ENCODE measurements around the gene KCNIP4.
"Not testable (repeated sequence)": the region's sequence is repeated elsewhere in the genome, so short reads cannot be mapped to it uniquely, and the experiment has no call there.

The KCNIP4 gene

DNA sequence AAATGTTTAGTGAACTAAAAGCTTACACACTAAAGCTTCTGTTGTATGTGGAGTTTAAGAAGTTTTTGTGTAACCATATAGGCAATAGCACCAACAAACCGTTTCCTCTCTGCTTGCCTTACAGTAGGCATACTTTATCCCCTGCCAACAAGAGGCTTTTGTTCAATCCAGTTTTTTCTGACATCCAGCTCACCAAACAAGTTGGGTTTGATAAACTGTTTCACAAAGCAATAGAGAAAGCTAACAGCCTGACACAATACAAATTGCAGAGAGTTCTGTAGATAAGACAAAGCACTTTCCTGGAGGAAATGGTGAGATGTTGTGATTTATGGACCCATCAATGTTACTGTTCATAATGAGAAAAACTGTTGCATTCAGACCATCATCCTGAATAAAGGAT is 1194.5 kb downstream of the KCNIP4 start:
- Histone ChIP-seq H2AFZ (no peak overlapping the region), H3K36me3 (ENCODE audit: control insufficient read depth, insufficient read depth, low read length) (no peaks in the 10 kb centered on the region), H3K4me1 (no peaks in the 10 kb centered on the region), H3K79me2 (no peaks in the 10 kb centered on the region), H3K4me2 (ENCODE audit: low read length) (no peak overlapping the region), H3K9me3 (ENCODE audit: control insufficient read depth, low read length) (no peaks in the 10 kb centered on the region), H3K27me3 (ENCODE audit: control insufficient read depth, insufficient read depth, low read length) (no peaks in the 10 kb centered on the region), H3K9ac (no peak overlapping the region), H3K4me3 (ENCODE audit: low read depth, low read length) (no peak overlapping the region), H3K27ac (no peak overlapping the region)
- TF ChIP-seq, protein P1, sequence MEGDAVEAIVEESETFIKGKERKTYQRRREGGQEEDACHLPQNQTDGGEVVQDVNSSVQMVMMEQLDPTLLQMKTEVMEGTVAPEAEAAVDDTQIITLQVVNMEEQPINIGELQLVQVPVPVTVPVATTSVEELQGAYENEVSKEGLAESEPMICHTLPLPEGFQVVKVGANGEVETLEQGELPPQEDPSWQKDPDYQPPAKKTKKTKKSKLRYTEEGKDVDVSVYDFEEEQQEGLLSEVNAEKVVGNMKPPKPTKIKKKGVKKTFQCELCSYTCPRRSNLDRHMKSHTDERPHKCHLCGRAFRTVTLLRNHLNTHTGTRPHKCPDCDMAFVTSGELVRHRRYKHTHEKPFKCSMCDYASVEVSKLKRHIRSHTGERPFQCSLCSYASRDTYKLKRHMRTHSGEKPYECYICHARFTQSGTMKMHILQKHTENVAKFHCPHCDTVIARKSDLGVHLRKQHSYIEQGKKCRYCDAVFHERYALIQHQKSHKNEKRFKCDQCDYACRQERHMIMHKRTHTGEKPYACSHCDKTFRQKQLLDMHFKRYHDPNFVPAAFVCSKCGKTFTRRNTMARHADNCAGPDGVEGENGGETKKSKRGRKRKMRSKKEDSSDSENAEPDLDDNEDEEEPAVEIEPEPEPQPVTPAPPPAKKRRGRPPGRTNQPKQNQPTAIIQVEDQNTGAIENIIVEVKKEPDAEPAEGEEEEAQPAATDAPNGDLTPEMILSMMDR (IDR thresholded peaks at IDR 0.05), result no peak

DNA sequence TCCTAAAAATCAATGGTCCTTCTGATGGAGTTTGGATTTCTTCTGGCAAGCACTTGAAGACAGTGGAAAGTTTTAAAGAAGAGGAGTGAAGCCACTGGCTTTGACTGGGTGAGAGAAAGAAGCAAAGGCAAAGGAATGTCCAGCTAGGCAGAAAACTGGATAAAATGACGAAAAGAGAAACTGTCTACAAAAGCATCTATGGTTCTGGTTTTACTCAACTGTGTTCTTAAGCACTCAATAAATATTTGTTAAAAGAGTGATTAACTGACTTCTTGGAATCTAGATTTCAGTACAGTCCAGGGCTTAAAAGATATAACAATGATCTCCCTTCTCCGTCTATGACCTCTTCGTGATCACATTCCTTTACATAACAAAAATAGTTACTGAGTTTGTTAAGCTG is 1195.9 kb downstream of the KCNIP4 start:
- Histone ChIP-seq H3K9me3 (ENCODE audit: control insufficient read depth, low read length) (no peaks in the 10 kb centered on the region), H3K36me3 (ENCODE audit: control insufficient read depth, insufficient read depth, low read length) (no peaks in the 10 kb centered on the region), H3K9ac (no peak overlapping the region), H2AFZ (no peak overlapping the region), H3K4me2 (ENCODE audit: low read length) (no peak overlapping the region), H3K4me1 (no peaks in the 10 kb centered on the region), H3K4me3 (ENCODE audit: low read depth, low read length) (no peak overlapping the region), H3K27ac (no peak overlapping the region), H3K79me2 (no peaks in the 10 kb centered on the region), H3K27me3 (ENCODE audit: control insufficient read depth, insufficient read depth, low read length) (no peaks in the 10 kb centered on the region)
- TF ChIP-seq, protein P1 (IDR thresholded peaks at IDR 0.05), result no peak

DNA sequence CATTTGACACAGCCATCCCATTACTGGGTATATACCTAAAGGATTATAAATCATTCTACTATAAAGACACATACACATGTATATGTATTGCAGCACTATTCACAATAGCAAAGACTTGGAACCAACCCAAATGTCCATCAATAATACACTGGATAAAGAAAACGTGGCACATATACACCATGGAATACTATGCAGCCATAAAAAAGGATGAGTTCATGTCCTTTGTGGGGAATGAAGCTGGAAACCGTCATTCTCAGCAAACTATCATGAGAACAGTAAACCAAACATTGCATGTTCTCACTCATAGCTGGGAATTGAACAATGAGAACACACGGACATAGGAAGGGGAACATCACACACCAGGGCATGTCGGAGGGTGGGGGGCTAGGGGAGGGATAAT is 1202.6 kb downstream of the KCNIP4 start:
- not testable (repeated sequence) for H3K4me2 ChIP-seq (ENCODE audit: low read length); H3K9ac ChIP-seq; H3K9me3 ChIP-seq (ENCODE audit: control insufficient read depth, low read length); H3K27ac ChIP-seq; H3K4me3 ChIP-seq (ENCODE audit: low read depth, low read length); H3K4me1 ChIP-seq; H3K27me3 ChIP-seq (ENCODE audit: control insufficient read depth, insufficient read depth, low read length); H3K79me2 ChIP-seq; H2AFZ ChIP-seq; H3K36me3 ChIP-seq (ENCODE audit: control insufficient read depth, insufficient read depth, low read length)

DNA sequence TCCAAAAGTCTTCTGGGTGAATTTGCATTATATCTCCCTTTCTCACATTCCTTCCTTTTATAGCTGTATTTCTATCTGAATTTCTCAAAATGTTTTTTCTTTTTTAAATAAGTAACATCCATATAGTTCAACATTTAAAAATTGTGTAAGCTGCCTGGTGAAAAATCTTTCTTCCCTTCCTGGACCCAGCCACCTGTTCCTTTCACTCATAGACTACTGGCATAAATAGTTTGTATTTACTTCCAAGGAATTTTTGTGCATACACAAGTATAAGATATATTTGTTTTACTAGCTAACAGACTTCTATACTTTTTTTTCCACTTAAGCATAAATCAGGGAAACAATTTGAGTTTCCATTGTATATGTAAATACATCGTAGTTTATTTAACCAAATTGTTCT is 1212.6 kb downstream of the KCNIP4 start:
- H3K4me1 ChIP-seq, result no peaks in the 10 kb centered on the region
- peaks cover 7% of the 10 kb centered on the region for H3K9me3 ChIP-seq (ENCODE audit: control insufficient read depth, low read length)
- H3K79me2 ChIP-seq, result no peaks in the 10 kb centered on the region
- H3K36me3 ChIP-seq (ENCODE audit: control insufficient read depth, insufficient read depth, low read length), result peaks cover 5% of the 10 kb centered on the region
- H2AFZ ChIP-seq, result no peak overlapping the region
- no peak overlapping the region for H3K27ac ChIP-seq
- H3K27me3 ChIP-seq (ENCODE audit: control insufficient read depth, insufficient read depth, low read length), result no peaks in the 10 kb centered on the region
- H3K4me3 ChIP-seq (ENCODE audit: low read depth, low read length), result no peak overlapping the region
- H3K4me2 ChIP-seq (ENCODE audit: low read length), result no peak overlapping the region
- TF ChIP-seq, protein P1 (IDR thresholded peaks at IDR 0.05), result no peak
- H3K9ac ChIP-seq, result no peak overlapping the region

DNA sequence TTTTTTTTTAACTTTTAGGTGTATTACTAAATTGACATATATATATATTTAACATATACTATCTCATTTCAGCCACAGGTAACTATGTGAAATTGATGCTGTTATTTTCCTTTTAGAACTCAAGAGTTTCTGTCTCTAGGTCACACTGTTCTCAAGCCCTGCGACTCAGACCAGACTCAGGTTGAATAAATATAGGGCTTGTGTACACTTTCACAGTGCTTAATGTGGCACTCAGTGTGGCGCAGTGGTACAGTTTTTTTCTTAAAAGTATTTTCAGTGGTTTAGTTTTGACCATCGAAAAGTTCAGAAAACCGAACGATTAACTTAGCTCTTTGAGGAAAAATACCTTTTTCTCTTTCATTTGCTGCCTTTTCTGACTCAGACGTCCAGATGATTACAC is 1223.7 kb downstream of the KCNIP4 start:
- Histone ChIP-seq H3K36me3 (ENCODE audit: control insufficient read depth, insufficient read depth, low read length) (peaks cover 2% of the 10 kb centered on the region), H2AFZ (no peak overlapping the region), H3K4me3 (ENCODE audit: low read depth, low read length) (no peak overlapping the region), H3K9ac (no peak overlapping the region), H3K4me2 (ENCODE audit: low read length) (no peak overlapping the region), H3K9me3 (ENCODE audit: control insufficient read depth, low read length) (no peaks in the 10 kb centered on the region), H3K27me3 (ENCODE audit: control insufficient read depth, insufficient read depth, low read length) (no peaks in the 10 kb centered on the region), H3K4me1 (no peaks in the 10 kb centered on the region), H3K27ac (no peak overlapping the region), H3K79me2 (no peaks in the 10 kb centered on the region)
- TF ChIP-seq, protein P1 (IDR thresholded peaks at IDR 0.05), result no peak

All from parathyroid adenoma (tissue), 2 donors.